Measurements from ENCODE around the gene SRSF7.

GRCh38 chr2:38754506-38754905 lies 3.3 kb upstream of the SRSF7 start:
- TF ChIP-seq CTCF (IDR thresholded peaks at IDR 0.05) (no peak), POLR2AphosphoS5 (IDR thresholded peaks at IDR 0.05) (no peak), POLR2A (IDR thresholded peaks at IDR 0.05) (no peak), EP300 (IDR thresholded peaks at IDR 0.05) (no peak)
